H1 (cell line): Measurements from ENCODE around the gene GLS. TPM values are rescaled to one million over a fixed set of nuclear protein-coding genes. Genes with fewer than 3 reads are reported as not detected.

Source experiments
- CTCF ChIA-PET: fragments of 300-600 bp; sonication (Branson Sonifier 250); formaldehyde crosslinking; loops from one replicate; lab custom pipeline; 2021; ENCODE audit not compliant: partially characterized antibody; lab: Charles Lee
- POLR2A ChIA-PET: fragments of 300-600 bp; sonication (Branson Sonifier 250); formaldehyde crosslinking; loops from one replicate; lab custom pipeline; 2021; ENCODE audit warnings: inconsistent platforms; ENCODE audit not compliant: partially characterized antibody; lab: Charles Lee
- DNase-seq, 2 experiments: peaks; one replicate each; pipeline versions ENCODE4 v3.0.0 to v3.0.0-alpha.2; 2010 to 2022; ENCODE audit warnings: low spot score in 2 of 2, low read depth in 1 of 2, mixed read lengths in 1 of 2
- FAIRE-seq: peaks from 2 replicates; lab custom pipeline; 2011; peaks lifted over from hg19 to GRCh38; lab: Jason Lieb, UNC
- H2AFZ ChIP-seq: 2 replicates; pipeline ENCODE4 v1.8.1; 2012; ENCODE audit warnings: low read length, inconsistent platforms
- H2AK5ac ChIP-seq: 2 replicates; pipeline ENCODE4 v1.6.1; 2013; ENCODE audit warnings: low read depth, low read length
- H2BK120ac ChIP-seq: replicated peaks from 2 replicates; pipeline ENCODE3; 2013; ENCODE audit warnings: low read depth, low read length, inconsistent platforms
- H2BK12ac ChIP-seq: 2 replicates; pipeline ENCODE4 v1.6.1; 2013; ENCODE audit warnings: low read depth, low read length
- H2BK15ac ChIP-seq: 2 replicates; pipeline ENCODE4 v1.6.1; 2013; ENCODE audit warnings: low read length
- H2BK20ac ChIP-seq: 2 replicates; pipeline ENCODE4 v1.6.1; 2013; ENCODE audit warnings: low read length
- H2BK5ac ChIP-seq: 2 replicates; pipeline ENCODE4 v1.6.1; 2013; ENCODE audit warnings: low read depth, low read length
- H3K14ac ChIP-seq: 2 replicates; pipeline ENCODE4 v1.6.1; 2013; ENCODE audit warnings: inconsistent platforms; ENCODE audit not compliant: insufficient read length
- H3K18ac ChIP-seq: 2 replicates; pipeline ENCODE4 v1.6.1; 2013; ENCODE audit warnings: low read length; ENCODE audit errors: extremely low read depth
- H3K23ac ChIP-seq: 2 replicates; pipeline ENCODE4 v1.6.1; 2013; ENCODE audit warnings: inconsistent platforms; ENCODE audit not compliant: insufficient read length
- H3K23me2 ChIP-seq: 2 replicates; pipeline ENCODE4 v1.6.1; 2013; ENCODE audit warnings: low read depth, low read length
- H3K27ac ChIP-seq: 2 replicates; pipeline ENCODE4 v1.6.1; 2011; ENCODE audit warnings: low read depth, low read length, inconsistent platforms
- H3K27me3 ChIP-seq, 4 experiments: replicated peaks in 1 of 4; 1 replicate in 1 of 4; 2 replicates in 3 of 4; pipeline versions ENCODE4 v1.6.1 to v1.8.1; 2011 to 2013; ENCODE audit warnings: low read length in 3 of 4, mild to moderate bottlenecking in 3 of 4, inconsistent platforms in 2 of 4, mixed read lengths in 2 of 4, moderate library complexity in 1 of 4; ENCODE audit not compliant: control insufficient read depth in 3 of 4, insufficient read depth in 3 of 4; ENCODE audit errors: extremely low read depth in 1 of 4
- H3K36me3 ChIP-seq, 4 experiments: 2 replicates each; pipeline versions ENCODE4 v1.6.1 to v1.8.1; 2011 to 2013; ENCODE audit warnings: mild to moderate bottlenecking in 4 of 4, low read length in 3 of 4, moderate library complexity in 2 of 4, control low read depth in 1 of 4, inconsistent platforms in 1 of 4; ENCODE audit not compliant: insufficient read depth in 4 of 4, control insufficient read depth in 2 of 4
- H3K4ac ChIP-seq: replicated peaks from 2 replicates; pipeline ENCODE3; 2013; ENCODE audit warnings: low read length, low read depth, mixed read lengths, inconsistent platforms; ENCODE audit not compliant: insufficient read length
- H3K4me1 ChIP-seq, 4 experiments: replicated peaks in 1 of 4; 1 replicate in 1 of 4; 2 replicates in 3 of 4; pipeline versions ENCODE4 v1.6.1 to v1.8.1; 2011 to 2013; ENCODE audit warnings: low read length in 3 of 4, inconsistent platforms in 2 of 4, mixed read lengths in 1 of 4; ENCODE audit not compliant: insufficient read depth in 4 of 4, control insufficient read depth in 3 of 4
- H3K4me2 ChIP-seq, 2 experiments: 2 replicates each; pipeline versions ENCODE4 v1.6.1 to v1.8.1; 2011 to 2013; ENCODE audit warnings: low read depth in 2 of 2, low read length in 2 of 2, control low read depth in 1 of 2, inconsistent platforms in 1 of 2, mild to moderate bottlenecking in 1 of 2; ENCODE audit not compliant: insufficient read depth in 1 of 2
- H3K4me3 ChIP-seq, 4 experiments: fragments of 200-600, 300-600 bp in 1 of 4; sonication (generic), shearing (Covaris generic), sonication (Bioruptor Twin) in 1 of 4; 2 replicates each; pipeline versions ENCODE4 v1.5.1 to v1.8.1; 2011 to 2016; ENCODE audit warnings: low read length in 4 of 4, low read depth in 3 of 4, control low read depth in 2 of 4, inconsistent platforms in 2 of 4, mild to moderate bottlenecking in 2 of 4, mixed read lengths in 1 of 4, moderate library complexity in 1 of 4; ENCODE audit not compliant: insufficient read depth in 2 of 4; ENCODE audit errors: extremely low read depth in 1 of 4
- H3K56ac ChIP-seq: replicated peaks from 2 replicates; pipeline ENCODE3; 2013; ENCODE audit warnings: low read depth, mild to moderate bottlenecking, mixed read lengths, low read length, inconsistent platforms; ENCODE audit not compliant: insufficient read length
- H3K79me1 ChIP-seq: 2 replicates; pipeline ENCODE4 v1.6.1; 2013; ENCODE audit warnings: low read depth, low read length, control low read depth
- H3K79me2 ChIP-seq, 2 experiments: 2 replicates each; pipeline versions ENCODE4 v1.6.1 to v1.8.1; 2012 to 2013; ENCODE audit warnings: low read length in 2 of 2, mild to moderate bottlenecking in 2 of 2, inconsistent platforms in 1 of 2; ENCODE audit not compliant: insufficient read depth in 2 of 2, control insufficient read depth in 1 of 2
- H3K9ac ChIP-seq, 4 experiments: replicated peaks in 1 of 4; 1 replicate in 1 of 4; 2 replicates in 3 of 4; pipeline versions ENCODE4 v1.6.1 to v1.8.1; 2011 to 2013; ENCODE audit warnings: low read depth in 3 of 4, low read length in 3 of 4, control low read depth in 2 of 4, mild to moderate bottlenecking in 2 of 4, moderate library complexity in 2 of 4, inconsistent platforms in 1 of 4; ENCODE audit errors: extremely low read depth in 1 of 4
- H3K9me3 ChIP-seq, 2 experiments: 2 replicates each; pipeline versions ENCODE4 v1.6.1 to v1.8.1; 2012 to 2013; ENCODE audit warnings: mild to moderate bottlenecking in 2 of 2, moderate library complexity in 2 of 2, control low read depth in 1 of 2, inconsistent platforms in 1 of 2, low read depth in 1 of 2, low read length in 1 of 2, mixed read lengths in 1 of 2; ENCODE audit not compliant: insufficient read depth in 2 of 2
- H4K20me1 ChIP-seq, 2 experiments: replicated peaks in 1 of 2; 2 replicates each; pipeline versions ENCODE3 to v1.8.1; 2011 to 2013; ENCODE audit warnings: inconsistent platforms in 2 of 2, low read length in 2 of 2, mild to moderate bottlenecking in 1 of 2; ENCODE audit not compliant: insufficient read depth in 2 of 2, control insufficient read depth in 1 of 2
- H4K5ac ChIP-seq: 2 replicates; pipeline ENCODE4 v1.6.1; 2013; ENCODE audit warnings: low read length, low read depth, mixed read lengths, inconsistent platforms; ENCODE audit not compliant: insufficient read length
- H4K8ac ChIP-seq: 2 replicates; pipeline ENCODE4 v1.8.0; 2013; ENCODE audit warnings: mild to moderate bottlenecking, moderate library complexity, low read length, inconsistent platforms; ENCODE audit not compliant: insufficient read depth; ENCODE audit errors: extremely low read depth
- H4K91ac ChIP-seq: replicated peaks from 2 replicates; pipeline ENCODE3; 2013; ENCODE audit warnings: low read length, mixed read lengths, inconsistent platforms; ENCODE audit not compliant: insufficient read length
- CBX5 ChIP-seq: fragments of 300-800, 300-1000 bp; sonication (generic); IDR thresholded peaks from 2 replicates; pipeline ENCODE4 v1.7.1; 2016; ENCODE audit warnings: antibody characterized with exemption, low read length, low read depth
- FOSL1 ChIP-seq: IDR thresholded peaks from 2 replicates; pipeline ENCODE4 v1.6.1; 2011; ENCODE audit warnings: mild to moderate bottlenecking, low read depth, low read length, moderate library complexity; ENCODE audit not compliant: insufficient read depth
- JUND ChIP-seq: IDR thresholded peaks from 2 replicates; pipeline ENCODE4 v1.6.1; 2011; ENCODE audit warnings: mild to moderate bottlenecking, improper control_type of control experiment, low read length
- POLR2AphosphoS5 ChIP-seq: IDR thresholded peaks from 2 replicates; pipeline ENCODE4 v1.6.1; 2011; ENCODE audit warnings: low read depth, low read length
- WGBS, 2 experiments: shearing (Covaris generic) in 1 of 2; methylation state at CpG; one replicate each; pipeline versions ENCODE4 v1.1.6 to v1.1.7; 2013 to 2015; ENCODE audit warnings: low lambda C conversion rate in 2 of 2, mixed read lengths in 2 of 2, inconsistent platforms in 1 of 2, low coverage in 1 of 2, missing lambda C conversion rate in 1 of 2; ENCODE audit not compliant: insufficient replicate concordance in 2 of 2, insufficient coverage in 1 of 2, insufficient read length in 1 of 2; ENCODE audit errors: extremely low coverage in 1 of 2, missing lambda C conversion rate in 1 of 2; 5-methylcytosine and 5-hydroxymethylcytosine counted together
- polyA plus RNA-seq, 7 experiments: library from polyadenylated mRNA; depleted of rRNA in 3 of 7; stranded (reverse) in 5 of 7; unstranded in 2 of 7; fragments of >200 nt in 5 of 7; fragments of 200-250 nt in 2 of 7; gene quantifications; 1 replicate in 5 of 7; 2 replicates in 1 of 7; 4 replicates in 1 of 7; pipeline versions ENCODE4 v1.2.1 to v1.2.3, GENCODE V29; 2011 to 2013; ENCODE audit warnings: missing spikeins in 2 of 7, mixed read lengths in 2 of 7
- total RNA-seq: library from RNA; stranded (reverse); fragmentation: NEBNext Ultra II Directional; extraction: Animal tissue kit (Norgen Biotek cat#: 25700); gene quantifications from 2 replicates; pipeline ENCODE4 v1.2.1, GENCODE V29; 2021

Gene GLS
- total and polyA plus RNA-seq, 2 of the 8 experiments (the other 6 are each of a cell fraction or from before 2014, with no cell fraction given) = 15.7 to 89.8 TPM

DNA sequence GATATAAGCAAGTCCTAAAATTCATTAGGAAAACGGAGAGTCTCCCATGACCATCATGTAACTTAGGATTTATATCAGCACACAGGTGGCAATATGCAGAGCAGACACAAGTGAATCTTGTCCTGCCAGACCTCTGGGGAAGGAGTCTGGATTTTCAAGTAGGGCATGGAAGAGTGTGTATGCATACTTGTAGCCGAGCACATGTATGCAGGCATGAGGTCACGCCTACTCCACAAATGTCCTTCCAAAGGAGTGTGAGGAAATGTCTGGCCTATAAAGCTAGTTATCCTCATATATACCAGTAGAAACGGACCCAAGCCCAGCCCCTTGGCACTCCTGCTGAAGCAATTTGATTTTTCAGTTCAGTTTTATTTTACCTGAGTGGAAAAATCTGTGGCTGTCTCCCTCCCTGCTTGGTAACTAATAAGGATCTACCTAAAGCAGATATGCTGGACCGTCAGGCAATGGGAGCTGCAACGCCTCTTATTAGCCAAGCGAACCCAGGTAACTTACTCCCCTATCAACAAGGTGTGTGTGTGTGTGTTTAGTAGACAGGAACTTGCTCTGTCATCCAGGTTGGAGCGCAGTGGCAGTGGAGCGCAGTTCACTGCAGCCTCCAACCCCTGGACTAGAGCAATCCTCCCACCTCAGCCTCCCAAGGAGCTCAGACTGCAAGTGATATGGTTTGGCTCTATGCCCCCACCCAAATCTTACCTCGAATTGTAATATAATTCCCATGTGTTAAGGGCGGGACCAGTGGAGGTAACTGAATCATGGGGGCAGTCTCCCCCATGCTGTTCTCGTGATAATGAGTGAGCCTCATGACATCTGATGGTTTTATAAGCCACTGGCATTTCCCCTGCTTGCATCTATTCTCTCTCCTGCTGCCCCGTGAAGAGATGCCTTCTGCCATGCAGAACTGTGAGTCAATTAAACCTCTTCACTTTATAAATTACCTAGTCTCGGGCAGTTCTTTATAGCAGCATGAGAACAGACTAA lies 130.6 kb downstream of the GLS start:
- WGBS, 2 experiments = 93% methylated on average over 14 of the region's 14 CpGs; no CpG with 5 or more reads in 1 of the 2 experiments
- H3K27me3 ChIP-seq = peaks cover 0 to 13% (median 5%) of the 10 kb centered on the region in 4 experiments; a peak in 4 of 7 replicates
- no peak for FAIRE-seq
- no peak overlapping the region for H3K23ac ChIP-seq
- H3K14ac ChIP-seq = no peak overlapping the region
- H2BK12ac ChIP-seq = no peak overlapping the region
- H4K8ac ChIP-seq = no peak overlapping the region
- H3K79me1 ChIP-seq = no peaks in the 10 kb centered on the region
- no peak overlapping the region for H3K4me2 ChIP-seq
- peaks cover 0 to 6% (median 1%) of the 10 kb centered on the region in 4 experiments; a peak in 3 of 7 replicates for H3K4me1 ChIP-seq
- peaks cover 7 to 35% (median 22%) of the 10 kb centered on the region in 4 experiments; a peak in 7 of 8 replicates for H3K36me3 ChIP-seq
- no peak overlapping the region for H2AK5ac ChIP-seq
- no peak overlapping the region for H3K27ac ChIP-seq
- H2BK120ac ChIP-seq = no peak overlapping the region
- peaks cover 3 to 19% of the 10 kb centered on the region in 2 experiments; a peak in 2 of 4 replicates for H3K79me2 ChIP-seq
- no peak overlapping the region for H4K5ac ChIP-seq
- no peak overlapping the region for H3K4ac ChIP-seq
- H3K18ac ChIP-seq = no peak overlapping the region
- H3K56ac ChIP-seq = no peak overlapping the region
- H2AFZ ChIP-seq = no peak overlapping the region
- H3K23me2 ChIP-seq = peaks cover 12% of the 10 kb centered on the region
- no peak for DNase-seq
- no peak overlapping the region for H2BK15ac ChIP-seq
- no peak overlapping the region for H3K4me3 ChIP-seq
- no peak overlapping the region for H4K91ac ChIP-seq
- ChIA-PET POLR2A (interaction anchor here (1.3 kb wide), 2 partner anchors 10 to 129 kb away, joined by 3 to 4 read pairs; no protein-coding TSS in a partner anchor), CTCF (interaction anchor here (0.9 to 3.2 kb wide), 7 partner anchors 9 to 555 kb away, joined by 3 to 15 read pairs (median 4); no protein-coding TSS in a partner anchor)
- H3K9me3 ChIP-seq = no peaks in the 10 kb centered on the region
- no peak overlapping the region for H3K9ac ChIP-seq
- peaks cover 0 to 4% of the 10 kb centered on the region in 2 experiments for H4K20me1 ChIP-seq
- H2BK20ac ChIP-seq = no peak overlapping the region
- H2BK5ac ChIP-seq = no peak overlapping the region
- no peak for TF ChIP-seq JUND
- TF ChIP-seq CBX5 = no peak
- TF ChIP-seq FOSL1 = no peak
- TF ChIP-seq POLR2AphosphoS5 = no peak
